HG03439 (cell line): Measurements from ENCODE around the gene PRUNE1.

Source experiments
- ATAC-seq: cut with Tn5 transposase; IDR thresholded peaks from one replicate; pipeline ENCODE4 v1.9.1; 2021; ENCODE audit warnings: mild to moderate bottlenecking, moderate library complexity; ENCODE audit not compliant: unreplicated experiment

Gene PRUNE1

GRCh38 chr1:150976879-150977694, 31.2 kb upstream of the PRUNE1 start:
- ATAC-seq: no peak

GRCh38 chr1:150979092-150980056, 28.9 kb upstream of the PRUNE1 start:
- no peak for ATAC-seq

DNA sequence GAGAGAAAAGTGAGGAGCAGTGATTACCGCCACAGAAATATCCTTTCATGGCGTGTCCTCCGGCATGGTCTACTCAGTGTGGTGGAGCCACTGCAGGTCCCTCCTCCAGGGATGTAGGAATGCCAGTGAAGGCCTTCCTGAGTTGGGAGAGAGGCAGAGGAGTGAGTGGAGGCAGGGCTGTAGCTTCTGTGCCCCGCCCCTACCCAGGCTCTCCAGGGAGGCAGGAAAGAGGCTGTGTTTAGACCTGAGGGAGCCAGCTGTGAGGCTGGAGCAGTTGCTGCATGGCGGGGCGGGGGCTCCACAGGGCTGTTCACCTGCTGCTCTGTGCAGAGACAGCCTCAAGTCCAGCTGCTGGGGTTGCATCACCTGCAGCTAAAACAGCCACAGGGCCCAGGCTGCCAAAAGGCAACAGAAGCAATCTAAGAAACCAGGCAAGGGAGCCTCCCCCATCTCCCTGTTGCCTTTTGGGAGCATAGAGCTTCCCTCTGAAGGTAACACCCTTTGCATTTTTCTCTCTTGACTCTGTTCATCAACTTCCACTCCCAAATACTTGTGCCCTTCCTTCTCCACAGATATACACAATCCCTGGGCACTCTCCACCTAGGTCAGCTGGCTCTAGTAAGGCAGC, 27.0 kb upstream of the PRUNE1 start:
- no peak for ATAC-seq

- no peak for ATAC-seq
Measured at GRCh38 chr1:150981805-150982712, 26.2 kb upstream of the PRUNE1 start, which contains the start of gene ANXA9. TSS of gene ANXA9 (plus strand) at chr1:150982292. CDS start at chr1:150983106, 814 bp downstream.

DNA sequence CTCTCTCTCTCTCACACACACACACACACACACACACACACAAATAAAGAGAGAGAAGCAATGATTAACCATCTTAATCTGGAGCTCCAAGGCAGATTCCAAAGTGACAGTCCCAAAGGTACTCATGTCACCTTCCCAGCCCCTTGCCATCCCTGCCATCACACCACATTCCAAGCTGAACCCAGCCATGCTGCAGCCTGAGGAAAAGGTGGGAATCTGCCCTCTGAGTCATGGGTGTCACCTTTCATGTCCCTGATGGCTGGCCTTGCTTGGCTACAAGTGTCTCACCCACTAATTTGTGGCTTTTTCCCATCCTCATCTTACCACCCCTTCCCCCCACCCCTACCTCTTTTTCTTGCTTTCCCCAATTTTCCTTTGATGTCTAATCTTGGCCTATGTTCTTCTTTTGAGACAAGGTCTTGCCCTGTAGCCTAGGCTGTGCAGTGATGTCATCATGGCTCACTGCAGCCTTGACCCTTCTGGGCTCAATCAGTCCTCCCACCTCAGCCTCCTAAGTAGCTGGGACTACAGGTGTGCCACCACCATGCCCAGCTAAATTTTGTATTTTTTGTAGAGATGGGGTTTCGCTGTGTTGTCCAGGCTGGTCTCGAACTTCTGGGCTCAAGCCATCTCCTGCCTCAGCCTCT, 22.9 kb upstream of the PRUNE1 start:
- no peak for ATAC-seq

GRCh38 chr1:150987924-150988323, 20.3 kb upstream of the PRUNE1 start:
- ATAC-seq: no peak

- ATAC-seq: no peak
Measured at GRCh38 chr1:150992626-150993025, 15.6 kb upstream of the PRUNE1 start.

GRCh38 chr1:150994248-150994647, 14.0 kb upstream of the PRUNE1 start:
- no peak for ATAC-seq

DNA sequence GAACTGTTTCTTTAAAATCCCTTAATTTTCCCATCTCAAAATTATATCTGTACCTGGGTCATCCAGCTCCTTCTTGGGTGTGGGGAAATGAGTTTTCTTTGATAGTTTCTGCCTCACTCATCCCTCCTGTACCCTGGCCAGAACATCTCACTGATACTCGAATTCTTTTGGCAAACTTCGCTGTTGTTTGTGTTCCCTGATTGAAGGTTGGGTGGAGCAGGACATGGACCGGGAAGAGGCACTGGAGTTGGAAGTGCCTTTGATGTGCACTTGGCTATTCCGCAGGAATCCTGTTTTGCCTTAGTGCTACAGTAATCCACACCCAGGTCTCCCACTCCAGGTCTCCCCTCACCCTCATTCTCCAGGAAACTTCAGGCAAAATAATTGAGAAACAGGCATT, 12.8 kb upstream of the PRUNE1 start:
- ATAC-seq: no peak

GRCh38 chr1:150995896-150996295, 12.4 kb upstream of the PRUNE1 start:
- ATAC-seq: no peak

GRCh38 chr1:150997126-150997872, 10.9 kb upstream of the PRUNE1 start:
- ATAC-seq: no peak

DNA sequence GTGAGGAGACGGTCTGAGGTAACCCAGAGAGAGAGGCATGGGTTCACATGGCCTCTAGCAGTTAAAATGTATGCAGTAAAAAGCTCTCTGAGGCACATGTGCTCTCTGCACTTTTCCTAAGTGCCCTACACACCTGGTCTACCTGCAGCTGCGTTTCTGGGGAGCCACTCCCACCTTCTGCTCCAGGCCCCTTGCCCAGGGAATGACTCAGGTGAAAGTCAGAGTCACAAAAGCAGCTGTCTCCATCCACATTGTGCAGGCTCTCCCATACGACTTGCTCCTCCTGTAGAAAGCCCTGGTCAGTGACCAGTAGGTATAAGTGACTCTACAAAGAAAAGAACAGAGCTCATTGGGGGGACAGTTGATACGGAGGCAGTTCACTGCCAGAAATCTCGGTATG, 10.3 kb upstream of the PRUNE1 start:
- no peak for ATAC-seq

GRCh38 chr1:150999051-150999674, 9.1 kb upstream of the PRUNE1 start:
- no peak for ATAC-seq

DNA sequence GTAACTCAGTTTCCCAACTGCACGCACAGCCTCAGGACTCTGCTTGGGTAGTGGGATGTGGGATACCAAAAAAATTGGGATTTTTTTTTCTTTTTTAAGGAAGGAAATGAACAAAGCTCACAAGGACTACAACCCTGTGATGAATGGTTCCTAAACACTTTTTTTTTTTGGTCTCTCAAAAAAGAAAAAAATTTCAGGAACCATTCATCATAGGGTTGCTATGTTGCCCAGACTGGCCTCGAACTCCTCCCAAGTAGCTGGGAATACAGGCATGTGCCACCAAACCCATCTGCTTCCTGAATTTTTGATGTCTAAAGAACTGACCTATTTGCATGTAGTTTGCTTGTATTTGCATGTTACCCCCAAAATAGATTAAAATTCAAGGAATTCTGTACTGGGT, 8.3 kb upstream of the PRUNE1 start:
- ATAC-seq: no peak

GRCh38 chr1:151000408-151000807, 7.8 kb upstream of the PRUNE1 start:
- no peak for ATAC-seq

DNA sequence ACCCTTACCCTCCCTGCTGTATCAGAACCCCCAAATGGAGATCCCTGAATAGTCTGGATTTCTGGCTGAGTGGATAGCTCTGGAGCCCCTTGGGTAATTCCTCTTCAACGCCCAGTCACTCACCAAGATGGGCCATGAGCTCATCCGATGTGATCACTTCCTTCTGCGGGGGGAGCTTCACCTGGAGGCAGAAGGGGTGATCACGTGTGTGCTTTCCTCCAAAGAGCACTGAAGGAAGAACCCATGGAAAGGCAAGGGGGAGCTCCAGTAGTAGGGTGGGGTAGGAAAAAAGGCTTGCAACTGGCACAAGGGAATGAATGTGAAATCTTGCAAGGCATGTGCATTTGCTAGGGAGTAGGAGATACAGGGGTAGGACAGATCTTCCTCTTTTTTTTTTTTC, 6.6 kb upstream of the PRUNE1 start:
- ATAC-seq: no peak

- ATAC-seq: no peak
Measured at GRCh38 chr1:151002051-151002450, 6.2 kb upstream of the PRUNE1 start.

DNA sequence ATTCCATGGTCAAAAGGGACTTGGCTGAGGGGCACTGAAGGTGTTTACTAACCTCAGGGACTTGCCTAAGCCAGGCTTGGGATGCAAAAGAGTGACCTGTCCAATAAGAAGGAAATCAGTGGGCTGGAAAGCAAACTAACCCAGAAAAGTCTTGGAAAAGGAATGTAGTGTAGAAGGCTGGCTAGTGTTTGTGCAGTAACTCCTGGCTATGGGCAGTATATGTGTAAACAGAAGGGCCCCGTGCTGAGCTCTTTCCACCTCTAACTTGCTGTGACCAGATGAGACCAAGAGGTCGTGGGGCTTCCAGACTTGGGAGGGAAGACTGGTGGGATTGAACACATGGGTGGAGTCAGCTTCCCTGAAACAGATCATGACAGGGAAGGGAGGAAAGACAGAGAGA, 5.6 kb upstream of the PRUNE1 start:
- ATAC-seq: no peak

GRCh38 chr1:151003180-151003579, 5.1 kb upstream of the PRUNE1 start:
- no peak for ATAC-seq
